ENCODE results near the gene CAMK2N2.
A peak's percentile ranks its signal among the peaks of the same experiment; 100 is the strongest.

DNA sequence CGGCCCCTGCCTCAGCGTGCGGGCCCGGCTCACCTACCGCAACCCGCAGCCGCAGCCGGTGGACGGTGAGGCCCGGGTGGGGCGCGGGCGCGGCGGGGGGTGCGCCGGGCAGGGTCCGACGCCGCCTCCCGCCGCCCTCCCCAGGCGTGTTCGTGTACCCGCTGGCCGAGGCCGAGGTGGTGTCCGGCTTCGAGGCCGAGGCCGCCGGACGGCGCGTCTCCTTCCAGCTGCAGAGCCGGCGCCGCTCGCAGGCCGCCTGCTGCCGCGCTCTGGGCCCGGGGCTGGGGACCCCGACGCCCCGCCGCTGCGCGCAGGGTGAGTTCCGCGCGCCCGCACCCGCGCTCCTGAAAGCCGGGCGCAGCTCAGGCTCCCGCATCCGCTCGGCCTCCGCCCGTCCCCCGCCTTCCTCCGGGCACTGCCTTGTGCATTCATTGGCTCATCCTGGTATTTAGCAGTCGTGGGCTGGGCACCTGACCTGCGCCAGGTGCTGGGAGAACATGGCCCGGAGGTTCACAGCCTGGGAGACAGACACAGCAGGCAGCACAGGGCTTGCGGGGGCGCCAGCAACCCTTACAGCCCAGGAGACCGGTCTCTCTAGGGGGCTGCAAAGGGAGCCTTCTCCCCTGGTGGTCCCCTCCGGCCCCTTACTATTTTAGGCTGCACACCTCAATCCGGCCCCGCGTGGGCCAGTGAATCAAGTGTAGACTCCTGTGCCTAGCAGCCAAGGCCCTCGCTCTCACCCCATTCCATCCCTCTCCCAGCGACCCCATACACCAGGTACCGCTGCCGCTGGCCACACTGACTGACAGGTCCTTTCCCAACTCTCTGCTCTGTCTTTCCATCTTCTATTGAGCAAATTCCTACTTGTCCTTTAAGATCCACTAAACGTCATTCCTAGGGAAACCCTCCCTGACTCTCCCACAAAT lies 30.5 kb downstream of the CAMK2N2 start:
- TF ChIP-seq, protein P1, sequence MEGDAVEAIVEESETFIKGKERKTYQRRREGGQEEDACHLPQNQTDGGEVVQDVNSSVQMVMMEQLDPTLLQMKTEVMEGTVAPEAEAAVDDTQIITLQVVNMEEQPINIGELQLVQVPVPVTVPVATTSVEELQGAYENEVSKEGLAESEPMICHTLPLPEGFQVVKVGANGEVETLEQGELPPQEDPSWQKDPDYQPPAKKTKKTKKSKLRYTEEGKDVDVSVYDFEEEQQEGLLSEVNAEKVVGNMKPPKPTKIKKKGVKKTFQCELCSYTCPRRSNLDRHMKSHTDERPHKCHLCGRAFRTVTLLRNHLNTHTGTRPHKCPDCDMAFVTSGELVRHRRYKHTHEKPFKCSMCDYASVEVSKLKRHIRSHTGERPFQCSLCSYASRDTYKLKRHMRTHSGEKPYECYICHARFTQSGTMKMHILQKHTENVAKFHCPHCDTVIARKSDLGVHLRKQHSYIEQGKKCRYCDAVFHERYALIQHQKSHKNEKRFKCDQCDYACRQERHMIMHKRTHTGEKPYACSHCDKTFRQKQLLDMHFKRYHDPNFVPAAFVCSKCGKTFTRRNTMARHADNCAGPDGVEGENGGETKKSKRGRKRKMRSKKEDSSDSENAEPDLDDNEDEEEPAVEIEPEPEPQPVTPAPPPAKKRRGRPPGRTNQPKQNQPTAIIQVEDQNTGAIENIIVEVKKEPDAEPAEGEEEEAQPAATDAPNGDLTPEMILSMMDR (conservative IDR thresholded peaks at IDR 0.05 in 1 of 2, IDR thresholded peaks at IDR 0.05 in 1 of 2; ENCODE audit: extremely low read depth in 1 of 2, insufficient read depth in 1 of 2, low read depth in 1 of 2, low read length in 2 of 2), result no peak
- TF ChIP-seq EZH2 (IDR thresholded peaks at IDR 0.05; ENCODE audit: borderline replicate concordance, low read length), result peak; percentile 18
